Upper lobe of right lung (tissue), 1 donor: ENCODE results near the gene NEUROG2. TPM values are rescaled to one million over a fixed set of nuclear protein-coding genes. Genes with fewer than 3 reads are reported as not detected.

Experiments used
- ATAC-seq: fragments of 200-7000 bp; cut with Tn5 transposase; one replicate; pipeline ENCODE4 v1.9.1; 2020; ENCODE audit warnings: mild to moderate bottlenecking, moderate library complexity
- DNase-seq: peaks from one replicate; pipeline ENCODE4 v3.0.0-alpha.2; 2020
- H3K27ac ChIP-seq: fragments of 200-600 bp; one replicate; pipeline ENCODE4 v1.8.0; 2022
- H3K27me3 ChIP-seq: fragments of 200-600 bp; one replicate; pipeline ENCODE4 v1.8.0; 2022; ENCODE audit warnings: mild to moderate bottlenecking
- H3K36me3 ChIP-seq: fragments of 200-600 bp; one replicate; pipeline ENCODE4 v1.8.0; 2022
- H3K4me1 ChIP-seq: fragments of 200-600 bp; one replicate; pipeline ENCODE4 v1.8.0; 2022
- H3K4me3 ChIP-seq: fragments of 200-600 bp; one replicate; pipeline ENCODE4 v1.8.0; 2022; ENCODE audit warnings: mild to moderate bottlenecking
- H3K9me3 ChIP-seq: fragments of 200-600 bp; one replicate; pipeline ENCODE4 v1.8.0; 2022
- CTCF ChIP-seq: fragments of 200-600 bp; IDR thresholded peaks from one replicate; pipeline ENCODE4 v1.8.0; 2022; ENCODE audit warnings: antibody characterized with exemption
- intact Hi-C: fragments of 100-400 bp; cut with DNase I; formaldehyde crosslinking; loops from one replicate; pipeline ENCODE4 v1.11.0; 2022
- long read RNA-seq: library from polyadenylated mRNA; unstranded; transcript quantifications from one replicate; pipeline ENCODE4 v2.0.0, GENCODE V29; 2021
- total RNA-seq: library from RNA; stranded (reverse); fragmentation: NEBNext Ultra II Directional; extraction: Animal tissue kit (Norgen Biotek cat#: 25700); gene quantifications from one replicate; pipeline ENCODE4 v1.2.1, GENCODE V29; 2021
- donor health status: DM: no; HTN: yes; CAD: no; lungs with severe emphysema.

NEUROG2 gene
- total RNA-seq, result not detected
- long read RNA-seq, result 0 reads

GRCh38 chr4:112516066-112516470, at the start of gene NEUROG2:
TSS of gene NEUROG2 (minus strand) at chr4:112516180. CDS start at chr4:112515475, 705 bp downstream.
- peaks cover 98% of the 10 kb centered on the region for H3K27me3 ChIP-seq
- peaks cover 30% of the 10 kb centered on the region for H3K4me1 ChIP-seq
- no peak for TF ChIP-seq CTCF
- ATAC-seq (no peak), DNase-seq (no peak)
- H3K27ac ChIP-seq, result no peak within 1 kb of the TSS
- H3K4me3 ChIP-seq, result peak within 1 kb of the TSS; percentile 53
- no peaks in the 10 kb centered on the region for H3K9me3 ChIP-seq
- intact Hi-C loops, result no loop called here
- H3K36me3 ChIP-seq, result no peaks in the 10 kb centered on the region

- Histone ChIP-seq H3K36me3 (no peaks in the 10 kb centered on the region), H3K9me3 (no peaks in the 10 kb centered on the region), H3K4me3 (no peak overlapping the region), H3K4me1 (no peaks in the 10 kb centered on the region), H3K27me3 (no peaks in the 10 kb centered on the region), H3K27ac (no peak overlapping the region)
- TF ChIP-seq CTCF, result no peak
- intact Hi-C loops, result no loop called here
- no peak for ATAC-seq
- DNase-seq, result no peak
Measured at GRCh38 chr4:112564706-112565270, 48.8 kb upstream of the NEUROG2 start.

- no peaks in the 10 kb centered on the region for H3K36me3 ChIP-seq
- DNase-seq, result no peak
- TF ChIP-seq CTCF, result no peak
- no peaks in the 10 kb centered on the region for H3K9me3 ChIP-seq
- no peaks in the 10 kb centered on the region for H3K4me1 ChIP-seq
- no peak overlapping the region for H3K4me3 ChIP-seq
- no peak for ATAC-seq
- intact Hi-C loops, result no loop called here
- H3K27me3 ChIP-seq, result no peaks in the 10 kb centered on the region
- H3K27ac ChIP-seq, result no peak overlapping the region
Measured at GRCh38 chr4:112563431-112564200, 47.6 kb upstream of the NEUROG2 start.

GRCh38 chr4:112562254-112562879, 46.4 kb upstream of the NEUROG2 start:
- TF ChIP-seq CTCF, result no peak
- no peak overlapping the region for H3K4me3 ChIP-seq
- H3K36me3 ChIP-seq, result no peaks in the 10 kb centered on the region
- DNase-seq, result no peak
- intact Hi-C loops, result no loop called here
- no peaks in the 10 kb centered on the region for H3K9me3 ChIP-seq
- no peak overlapping the region for H3K27ac ChIP-seq
- no peak for ATAC-seq
- no peaks in the 10 kb centered on the region for H3K27me3 ChIP-seq
- no peaks in the 10 kb centered on the region for H3K4me1 ChIP-seq

GRCh38 chr4:112560084-112560483, 44.1 kb upstream of the NEUROG2 start:
- Histone ChIP-seq H3K27me3 (no peaks in the 10 kb centered on the region), H3K36me3 (no peaks in the 10 kb centered on the region), H3K4me1 (no peaks in the 10 kb centered on the region), H3K4me3 (no peak overlapping the region), H3K9me3 (no peaks in the 10 kb centered on the region), H3K27ac (no peak overlapping the region)
- ATAC-seq (no peak), DNase-seq (no peak)
- intact Hi-C loops, result no loop called here
- TF ChIP-seq CTCF, result no peak
